HG02852 (cell line): Measurements from ENCODE around the gene PRH2.

Experiments
- ATAC-seq: cut with Tn5 transposase; IDR thresholded peaks from one replicate; pipeline ENCODE4 v1.9.1; 2021; ENCODE audit warnings: mild to moderate bottlenecking, moderate library complexity; ENCODE audit not compliant: unreplicated experiment

Gene PRH2

GRCh38 chr12:10928746-10929286, at the start of gene PRH2:
Gene PRH2, plus strand, starts transcription at chr12:10929236. Its CDS starts 38 bp downstream, at chr12:10929274.
- ATAC-seq, result no peak

DNA sequence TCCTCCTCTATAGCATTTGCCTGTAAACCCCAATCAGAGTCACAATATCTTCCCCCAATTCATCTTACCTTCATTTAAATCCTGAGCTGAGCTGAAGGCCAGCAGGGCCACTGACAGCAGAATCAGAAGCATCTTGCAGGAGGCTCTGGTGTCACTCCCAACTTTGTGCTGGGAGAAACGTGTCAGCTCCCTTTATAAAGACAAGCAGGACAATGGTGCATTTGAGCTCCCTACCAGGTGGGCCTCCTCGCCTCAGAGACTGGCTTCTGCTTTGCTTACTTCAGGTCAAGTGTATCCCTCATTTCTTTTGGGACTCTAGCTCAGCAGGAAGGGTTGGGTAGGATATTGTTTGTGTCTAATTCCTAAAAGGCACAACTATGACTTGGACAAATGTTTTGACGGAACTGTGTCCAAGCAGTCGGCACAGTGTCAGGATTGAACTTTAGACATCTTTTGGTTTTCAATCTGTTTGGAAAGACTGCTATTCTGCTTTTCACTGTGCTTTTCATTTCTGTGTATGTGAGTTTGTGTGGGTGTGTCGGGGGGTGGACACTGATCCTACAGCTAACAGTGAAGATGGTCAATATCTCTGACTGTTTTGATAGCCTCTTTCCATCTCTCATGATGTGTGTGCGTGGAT, 44.8 kb upstream of the PRH2 start, which contains the start of gene PRH1:
TSS of gene PRH1 (minus strand) at position 170 of the 640 bp plus-strand sequence. CDS start at position 132, 38 bp downstream.
- ATAC-seq, result no peak

DNA sequence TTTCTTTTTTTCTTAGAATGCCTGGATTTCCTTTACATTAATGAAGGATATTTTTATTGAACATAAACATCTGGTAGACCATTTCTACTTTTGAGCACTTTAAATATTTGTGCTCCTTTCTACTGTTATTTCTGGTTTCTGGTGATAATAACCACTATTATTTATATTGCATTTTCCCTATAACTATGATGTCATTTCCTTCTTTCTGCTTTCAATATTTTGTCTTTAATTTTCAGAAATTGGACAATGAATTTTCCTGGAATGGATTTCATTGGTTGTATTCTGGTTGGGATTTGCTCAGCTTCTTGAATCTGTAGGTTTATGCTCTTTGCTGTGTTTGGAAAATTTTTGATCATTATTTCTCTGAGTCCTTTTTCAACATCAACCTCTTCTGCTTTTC, 39.8 kb upstream of the PRH2 start:
- no peak for ATAC-seq

- ATAC-seq, result no peak
Observed at GRCh38 chr12:10891937-10892336, 37.1 kb upstream of the PRH2 start.

GRCh38 chr12:10896854-10897253, 32.2 kb upstream of the PRH2 start:
- ATAC-seq, result no peak

- ATAC-seq, result no peak
Observed at GRCh38 chr12:10900530-10900929, 28.5 kb upstream of the PRH2 start.

- no peak for ATAC-seq
Observed at GRCh38 chr12:10900972-10901371, 28.1 kb upstream of the PRH2 start.

- no peak for ATAC-seq
Observed at GRCh38 chr12:10901427-10901826, 27.6 kb upstream of the PRH2 start.

- no peak for ATAC-seq
Observed at GRCh38 chr12:10904686-10905085, 24.4 kb upstream of the PRH2 start.

DNA sequence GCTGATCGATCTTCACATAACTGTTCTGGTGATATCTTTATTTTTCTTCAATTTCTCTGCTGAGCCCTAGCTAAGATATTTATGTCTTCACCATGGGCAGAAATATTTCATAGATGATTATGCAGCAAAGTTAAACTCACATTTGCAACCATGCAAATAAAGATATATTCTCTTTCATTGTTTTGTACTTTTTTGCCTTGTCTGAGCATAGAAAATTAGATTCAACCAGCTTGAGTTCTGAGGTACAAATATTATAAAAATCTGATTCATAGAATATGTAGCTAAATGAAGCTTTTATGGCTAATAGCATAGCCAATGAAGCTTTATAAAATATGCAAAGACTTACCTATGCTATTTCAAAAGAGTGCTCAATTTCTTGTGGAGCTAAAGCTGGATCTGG, 19.6 kb upstream of the PRH2 start, which contains the start of gene TAS2R13:
TSS of gene TAS2R13 (minus strand) at position 101 of the 400 bp plus-strand sequence. CDS start 264 bp downstream, outside the sequence.
- no peak for ATAC-seq

- ATAC-seq, result no peak
Observed at GRCh38 chr12:10910380-10910779, 18.7 kb upstream of the PRH2 start.

GRCh38 chr12:10919809-10920208, 9.2 kb upstream of the PRH2 start:
- no peak for ATAC-seq

- no peak for ATAC-seq
Observed at GRCh38 chr12:10926269-10926668, 2.8 kb upstream of the PRH2 start.

- no peak for ATAC-seq
Observed at GRCh38 chr12:10936506-10936905, 7.5 kb downstream of the PRH2 start.

DNA sequence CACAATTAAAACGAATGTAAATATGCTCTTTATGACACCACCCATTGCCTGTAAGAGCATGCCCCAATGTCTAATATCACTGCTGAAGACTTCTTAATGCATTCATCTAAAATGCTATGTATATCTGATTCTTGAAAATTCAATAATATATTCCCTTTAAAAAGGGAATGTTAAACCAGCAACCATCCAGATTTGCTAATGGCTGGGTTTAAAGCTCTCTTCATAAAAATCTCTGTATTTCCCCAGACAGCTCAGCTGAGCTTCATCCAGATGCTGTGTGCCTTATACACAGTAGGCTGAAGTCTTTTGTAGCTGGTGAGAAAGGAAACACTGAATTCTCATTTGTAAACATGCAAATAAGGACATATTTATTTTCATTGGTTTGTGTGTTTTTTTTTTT, 10.1 kb downstream of the PRH2 start, which contains the start of gene TAS2R14:
TSS of gene TAS2R14 (minus strand) at position 101 of the 400 bp plus-strand sequence. CDS start at position 45, 56 bp downstream.
- ATAC-seq, result no peak

- no peak for ATAC-seq
Observed at GRCh38 chr12:10940389-10940788, 11.4 kb downstream of the PRH2 start.

- ATAC-seq, result no peak
Observed at GRCh38 chr12:10941369-10941768, 12.3 kb downstream of the PRH2 start.

- ATAC-seq, result no peak
Observed at GRCh38 chr12:10941916-10942607, 13.0 kb downstream of the PRH2 start.

DNA sequence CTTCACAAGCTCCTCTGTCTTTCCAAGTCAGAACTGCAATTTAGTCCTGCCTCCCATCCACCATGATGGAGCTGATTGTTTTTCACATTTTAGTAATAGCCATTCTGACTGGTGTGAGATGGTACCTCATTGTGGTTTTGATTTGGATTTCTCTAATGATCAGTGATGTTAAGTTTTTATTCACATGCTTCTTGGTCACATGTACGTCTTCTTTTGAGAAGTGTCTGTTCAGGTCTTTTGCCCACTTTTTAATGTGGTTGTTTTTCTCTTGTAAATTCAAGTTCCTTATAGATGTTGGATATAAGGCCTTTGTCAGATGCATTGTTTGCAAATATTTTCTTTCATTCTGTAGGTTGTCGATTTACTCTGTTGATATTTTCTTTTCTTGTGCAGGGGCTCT, 14.1 kb downstream of the PRH2 start:
- ATAC-seq, result no peak

- no peak for ATAC-seq
Observed at GRCh38 chr12:10952645-10953044, 23.6 kb downstream of the PRH2 start.

DNA sequence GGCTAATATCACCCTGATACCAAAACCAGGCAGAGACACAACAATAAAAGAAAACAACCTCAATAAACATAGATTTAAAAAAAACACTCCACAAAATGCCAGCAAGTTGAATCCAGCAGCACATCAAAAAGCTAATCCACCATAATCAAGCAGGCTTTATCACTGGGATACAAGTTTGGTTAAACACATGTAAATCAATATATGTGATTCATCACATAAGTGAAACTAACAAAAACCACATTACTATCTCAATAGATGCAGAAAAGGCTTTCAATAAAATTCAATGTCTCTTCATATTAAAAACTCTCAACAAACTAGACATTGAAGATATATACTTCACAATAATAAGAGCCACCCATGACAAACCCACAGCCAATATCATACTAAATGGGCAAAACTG, 27.0 kb downstream of the PRH2 start:
- no peak for ATAC-seq

GRCh38 chr12:10957741-10958140, 28.7 kb downstream of the PRH2 start:
- no peak for ATAC-seq
